ENCODE measurements around the gene LRMDA. TPM values are rescaled to one million over a fixed set of nuclear protein-coding genes. Genes with fewer than 3 reads are reported as not detected.

LRMDA gene
- total RNA-seq, 5 donors from 2014 or later (not counting 1 experiment from before 2014, with no cell fraction given): 0.30 to 1.2 TPM; not detected in 3

DNA sequence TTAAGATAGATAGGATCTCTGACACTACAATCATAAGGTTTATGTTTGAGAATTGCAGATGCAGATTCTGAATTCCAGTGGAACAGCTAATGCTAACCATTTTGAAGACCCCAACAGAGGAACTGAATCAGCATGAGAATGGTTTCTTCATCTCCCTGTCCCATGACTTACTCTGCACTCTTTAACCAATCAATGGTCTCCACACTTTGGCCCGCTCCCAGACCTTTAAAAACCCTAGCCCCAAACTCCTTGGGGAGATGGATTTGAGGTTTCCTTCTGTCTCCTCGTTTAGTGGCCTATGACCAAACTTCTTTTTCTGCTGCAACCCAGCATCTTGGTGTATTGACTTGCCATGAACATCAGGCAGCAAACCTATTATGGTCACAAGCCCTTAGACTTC lies 804.9 kb downstream of the LRMDA start:
- H3K9me3 ChIP-seq: no peaks in the 10 kb centered on the region
- DNase-seq (no peak), ATAC-seq (replicated peaks in 1 of 4) (no peak)
- H3K4me1 ChIP-seq (ENCODE audit: control insufficient read depth in 1 of 2, extremely low read depth in 1 of 2, insufficient read depth in 2 of 2, low read length in 2 of 2): peaks cover 0 to 4% of the 10 kb centered on the region in 2 experiments
- peaks cover 0 to 4% (median 0%) of the 10 kb centered on the region in 3 donors for H3K9me3 Mint-ChIP-seq
- no peaks in the 10 kb centered on the region for H3K36me3 ChIP-seq (ENCODE audit: control insufficient read depth in 2 of 2, extremely low read depth in 1 of 2, insufficient read depth in 1 of 2, low read length in 1 of 2)
- peaks cover 0 to 4% of the 10 kb centered on the region in 2 donors for H3K27me3 Mint-ChIP-seq
- no peaks in the 10 kb centered on the region for H3K4me1 Mint-ChIP-seq
- H3K27me3 ChIP-seq (replicated peaks in 1 of 2; ENCODE audit: control insufficient read depth in 2 of 2, extremely low read depth in 1 of 2, insufficient read depth in 2 of 2, low read length in 1 of 2): no peaks in the 10 kb centered on the region
- no peak overlapping the region for H3K4me3 Mint-ChIP-seq
- no peak overlapping the region for H3K4me3 ChIP-seq (ENCODE audit: control insufficient read depth in 1 of 2, extremely low read depth in 1 of 2, low read length in 1 of 2)
- POLR2A ChIA-PET: no interaction called here
- CTCF ChIA-PET: no interaction called here
- WGBS (ENCODE audit: insufficient coverage): no CpG with 5 or more reads among the region's 2 CpGs
- no peak overlapping the region for H3K27ac ChIP-seq (ENCODE audit: low read length)
- no peaks in the 10 kb centered on the region for H3K36me3 Mint-ChIP-seq
- no peak overlapping the region for H3K27ac Mint-ChIP-seq

DNA sequence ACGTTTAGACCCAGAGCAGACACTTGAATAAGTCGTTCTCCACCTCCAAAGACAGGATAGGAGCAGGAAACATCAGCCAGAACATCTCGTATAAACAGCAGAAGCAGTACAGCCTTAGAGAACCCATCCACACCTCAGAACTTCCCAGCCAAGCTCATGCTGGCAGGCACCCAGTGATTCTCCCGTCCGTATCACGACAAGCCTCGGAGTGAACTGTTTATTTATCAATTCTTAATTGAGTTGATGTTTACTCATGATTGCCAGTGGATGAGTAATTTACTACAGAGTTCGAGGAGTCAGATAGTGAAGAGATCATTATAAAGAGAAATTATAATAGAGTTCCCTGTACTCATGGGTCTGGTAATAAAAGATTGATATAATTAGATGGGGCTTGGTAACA lies 811.5 kb downstream of the LRMDA start:
- no peaks in the 10 kb centered on the region for H3K9me3 ChIP-seq
- WGBS (ENCODE audit: insufficient coverage): no CpG with 5 or more reads among the region's 8 CpGs
- Mint-ChIP-seq H3K4me1 (no peaks in the 10 kb centered on the region), H3K27ac (no peak overlapping the region), H3K9me3 (peaks cover 0 to 8% (median 0%) of the 10 kb centered on the region in 3 donors), H3K36me3 (no peaks in the 10 kb centered on the region), H3K4me3 (no peak overlapping the region), H3K27me3 (peaks cover 0 to 4% of the 10 kb centered on the region in 2 donors)
- CTCF ChIA-PET: no interaction called here
- POLR2A ChIA-PET: no interaction called here
- ATAC-seq (replicated peaks in 1 of 4) (no peak), DNase-seq (no peak)
- H3K36me3 ChIP-seq (ENCODE audit: control insufficient read depth in 2 of 2, extremely low read depth in 1 of 2, insufficient read depth in 1 of 2, low read length in 1 of 2): no peaks in the 10 kb centered on the region
- H3K27ac ChIP-seq (ENCODE audit: low read length): no peak overlapping the region
- H3K4me3 ChIP-seq (ENCODE audit: control insufficient read depth in 1 of 2, extremely low read depth in 1 of 2, low read length in 1 of 2): no peak overlapping the region
- H3K27me3 ChIP-seq (replicated peaks in 1 of 2; ENCODE audit: control insufficient read depth in 2 of 2, extremely low read depth in 1 of 2, insufficient read depth in 2 of 2, low read length in 1 of 2): no peaks in the 10 kb centered on the region
- H3K4me1 ChIP-seq (ENCODE audit: control insufficient read depth in 1 of 2, extremely low read depth in 1 of 2, insufficient read depth in 2 of 2, low read length in 2 of 2): no peaks in the 10 kb centered on the region

DNA sequence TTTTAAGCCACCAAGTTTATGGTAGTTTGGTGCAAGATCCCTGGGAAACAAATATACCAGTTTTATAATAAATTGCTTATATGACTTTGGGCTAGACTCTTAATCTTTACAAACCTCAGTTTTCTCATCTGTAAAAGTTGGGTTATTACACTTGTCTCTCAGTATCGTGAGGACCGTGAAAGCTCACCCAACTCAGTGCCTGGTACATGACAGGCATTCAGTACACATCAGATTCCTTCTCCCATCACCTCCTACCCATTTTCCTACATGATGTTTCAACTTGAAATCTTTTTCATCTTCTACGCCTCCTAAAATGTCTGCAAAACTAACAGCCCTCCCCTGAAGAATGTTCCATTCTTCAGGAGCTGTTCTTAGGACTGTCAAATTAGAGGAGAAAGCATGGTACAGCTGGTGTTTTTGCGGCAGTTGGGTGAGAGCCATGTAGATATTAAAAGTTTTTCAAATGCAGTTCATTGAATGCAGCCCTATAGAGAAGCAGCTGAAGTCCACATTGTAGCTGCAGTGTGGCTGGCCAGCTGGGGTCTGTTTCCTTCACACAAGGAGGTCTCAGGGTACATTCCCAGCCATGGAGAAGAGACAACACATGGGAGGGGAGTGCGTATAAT lies 812.8 kb downstream of the LRMDA start:
- ATAC-seq (replicated peaks in 1 of 4) (no peak), DNase-seq (no peak)
- H3K27ac Mint-ChIP-seq: no peak overlapping the region
- Histone ChIP-seq H3K27ac (ENCODE audit: low read length) (no peak overlapping the region), H3K9me3 (no peaks in the 10 kb centered on the region), H3K4me1 (ENCODE audit: control insufficient read depth in 1 of 2, extremely low read depth in 1 of 2, insufficient read depth in 2 of 2, low read length in 2 of 2) (no peaks in the 10 kb centered on the region), H3K4me3 (ENCODE audit: control insufficient read depth in 1 of 2, extremely low read depth in 1 of 2, low read length in 1 of 2) (no peak overlapping the region), H3K27me3 (replicated peaks in 1 of 2; ENCODE audit: control insufficient read depth in 2 of 2, extremely low read depth in 1 of 2, insufficient read depth in 2 of 2, low read length in 1 of 2) (no peaks in the 10 kb centered on the region), H3K36me3 (ENCODE audit: control insufficient read depth in 2 of 2, extremely low read depth in 1 of 2, insufficient read depth in 1 of 2, low read length in 1 of 2) (no peaks in the 10 kb centered on the region)
- WGBS (ENCODE audit: insufficient coverage): 93% methylated on average over 3 of the region's 5 CpGs
- no peaks in the 10 kb centered on the region for H3K36me3 Mint-ChIP-seq
- ChIA-PET CTCF (no interaction called here), POLR2A (no interaction called here)
- peaks cover 0 to 4% of the 10 kb centered on the region in 2 donors for H3K27me3 Mint-ChIP-seq
- H3K9me3 Mint-ChIP-seq: peaks cover 0 to 8% (median 0%) of the 10 kb centered on the region in 3 donors
- no peak overlapping the region for H3K4me3 Mint-ChIP-seq
- H3K4me1 Mint-ChIP-seq: no peaks in the 10 kb centered on the region

DNA sequence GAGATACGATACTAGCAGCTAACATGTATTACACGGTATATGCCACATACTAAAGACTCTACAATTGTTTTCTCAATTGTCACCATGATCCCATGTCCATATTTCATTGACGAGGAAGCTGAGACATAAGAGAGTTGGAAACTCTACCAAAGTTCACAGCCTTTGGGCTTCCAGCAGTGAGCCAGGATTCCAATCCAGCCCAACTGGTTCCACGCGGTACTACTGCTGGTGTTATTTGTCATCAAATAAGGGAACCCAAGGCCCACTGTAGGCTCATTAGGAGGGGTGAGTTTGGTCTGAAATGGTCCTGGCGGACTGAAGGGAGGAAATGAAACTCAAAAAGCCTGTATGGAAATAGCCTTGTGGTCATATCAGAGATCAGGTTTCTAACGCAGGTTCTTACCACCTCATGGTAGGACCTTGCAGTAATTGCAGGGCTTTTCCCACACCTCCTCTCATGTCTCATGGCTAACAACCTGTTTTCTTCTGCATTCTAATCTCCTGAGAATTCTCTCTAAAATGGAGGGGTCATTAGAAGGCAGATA lies 814.6 kb downstream of the LRMDA start:
- 96% methylated on average over 5 of the region's 7 CpGs for WGBS (ENCODE audit: insufficient coverage)
- Histone ChIP-seq H3K27ac (ENCODE audit: low read length) (no peak overlapping the region), H3K4me3 (ENCODE audit: control insufficient read depth in 1 of 2, extremely low read depth in 1 of 2, low read length in 1 of 2) (no peak overlapping the region), H3K4me1 (ENCODE audit: control insufficient read depth in 1 of 2, extremely low read depth in 1 of 2, insufficient read depth in 2 of 2, low read length in 2 of 2) (no peaks in the 10 kb centered on the region), H3K36me3 (ENCODE audit: control insufficient read depth in 2 of 2, extremely low read depth in 1 of 2, insufficient read depth in 1 of 2, low read length in 1 of 2) (no peaks in the 10 kb centered on the region), H3K9me3 (no peaks in the 10 kb centered on the region), H3K27me3 (replicated peaks in 1 of 2; ENCODE audit: control insufficient read depth in 2 of 2, extremely low read depth in 1 of 2, insufficient read depth in 2 of 2, low read length in 1 of 2) (no peaks in the 10 kb centered on the region)
- no peak overlapping the region for H3K27ac Mint-ChIP-seq
- no peaks in the 10 kb centered on the region for H3K36me3 Mint-ChIP-seq
- no peaks in the 10 kb centered on the region for H3K4me1 Mint-ChIP-seq
- H3K4me3 Mint-ChIP-seq: no peak overlapping the region
- no peaks in the 10 kb centered on the region for H3K27me3 Mint-ChIP-seq
- POLR2A ChIA-PET: no interaction called here
- ATAC-seq (replicated peaks in 1 of 4) (no peak), DNase-seq (no peak)
- H3K9me3 Mint-ChIP-seq: peaks cover 0 to 4% (median 0%) of the 10 kb centered on the region in 3 donors
- CTCF ChIA-PET: no interaction called here

DNA sequence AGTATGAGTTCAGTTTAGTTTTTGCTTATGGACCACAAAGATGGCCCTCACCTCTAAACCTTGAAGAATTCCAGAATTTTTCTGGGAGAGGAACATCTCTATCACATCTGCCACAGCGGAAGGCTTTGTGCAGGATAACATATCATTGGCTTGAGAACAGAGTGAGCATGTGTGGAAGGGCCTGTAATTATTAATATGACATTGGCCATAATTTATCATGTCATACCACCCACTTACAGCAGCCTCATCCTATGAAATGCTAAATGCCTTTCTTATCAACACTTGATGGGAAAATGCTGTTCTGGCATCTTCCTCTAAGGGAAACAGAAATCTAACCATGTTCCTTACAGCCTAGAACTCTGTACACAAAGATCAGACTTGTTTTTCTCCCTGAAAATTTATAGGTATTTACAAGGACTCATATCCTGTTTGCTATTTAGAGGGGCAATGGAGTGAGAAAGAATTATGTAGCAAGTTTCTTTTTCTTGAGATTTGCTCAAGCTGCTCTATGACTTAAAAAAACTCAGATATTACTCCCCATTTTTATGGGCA lies 817.3 kb downstream of the LRMDA start:
- H3K36me3 ChIP-seq (ENCODE audit: control insufficient read depth in 2 of 2, extremely low read depth in 1 of 2, insufficient read depth in 1 of 2, low read length in 1 of 2): no peaks in the 10 kb centered on the region
- Mint-ChIP-seq H3K36me3 (no peaks in the 10 kb centered on the region), H3K4me3 (no peak overlapping the region), H3K27me3 (no peaks in the 10 kb centered on the region), H3K27ac (no peak overlapping the region), H3K4me1 (no peaks in the 10 kb centered on the region), H3K9me3 (peaks cover 0 to 4% (median 0%) of the 10 kb centered on the region in 3 donors)
- WGBS (ENCODE audit: insufficient coverage): no CpG with 5 or more reads among the region's 1 CpG
- no peak for ATAC-seq (replicated peaks in 1 of 4)
- H3K4me3 ChIP-seq (ENCODE audit: control insufficient read depth in 1 of 2, extremely low read depth in 1 of 2, low read length in 1 of 2): no peak overlapping the region
- no peaks in the 10 kb centered on the region for H3K9me3 ChIP-seq
- no peaks in the 10 kb centered on the region for H3K27me3 ChIP-seq (replicated peaks in 1 of 2; ENCODE audit: control insufficient read depth in 2 of 2, extremely low read depth in 1 of 2, insufficient read depth in 2 of 2, low read length in 1 of 2)
- no peak overlapping the region for H3K27ac ChIP-seq (ENCODE audit: low read length)
- DNase-seq: no peak
- CTCF ChIA-PET: no interaction called here
- H3K4me1 ChIP-seq (ENCODE audit: control insufficient read depth in 1 of 2, extremely low read depth in 1 of 2, insufficient read depth in 2 of 2, low read length in 2 of 2): no peaks in the 10 kb centered on the region
- POLR2A ChIA-PET: no interaction called here

DNA sequence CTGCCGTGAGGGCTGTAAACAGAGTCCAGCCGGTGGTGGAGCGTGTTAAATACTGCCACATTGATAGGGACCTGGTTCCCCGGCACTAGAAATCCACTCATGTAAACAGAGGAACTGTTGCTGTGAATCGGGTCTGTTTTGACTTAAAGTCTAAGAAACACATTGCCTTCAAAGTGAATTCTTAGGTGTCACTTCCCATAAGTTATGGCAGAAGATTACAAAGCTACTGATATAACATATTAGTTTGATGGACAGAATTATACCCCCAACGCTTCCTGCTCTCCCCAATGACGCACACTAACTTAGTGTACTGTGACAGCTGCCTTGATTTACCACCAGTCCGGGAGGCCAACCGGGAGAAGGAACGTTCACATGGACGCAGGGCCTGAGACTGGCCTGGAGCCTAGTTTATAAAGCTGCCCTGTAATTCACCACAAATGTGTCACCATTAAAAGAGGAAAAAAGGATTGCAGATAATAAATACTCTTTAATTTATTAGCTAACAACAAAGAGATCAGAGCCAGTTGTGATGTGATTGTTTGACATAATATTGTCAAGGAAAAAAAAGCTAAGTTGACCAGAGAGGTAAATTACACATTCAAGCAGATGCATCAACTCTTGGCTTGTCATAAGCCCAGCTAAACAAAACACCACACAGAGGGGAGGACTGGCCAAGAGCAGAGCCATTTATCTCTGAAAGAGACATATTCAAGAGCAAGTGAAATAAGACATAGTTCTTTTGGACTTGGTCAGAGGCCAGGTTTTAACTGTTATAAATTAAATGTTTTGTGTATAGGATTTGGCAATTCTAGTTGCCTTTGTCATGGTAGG lies 820.6 kb downstream of the LRMDA start:
- no peak overlapping the region for H3K27ac ChIP-seq (ENCODE audit: low read length)
- H3K27ac Mint-ChIP-seq: no peak overlapping the region
- WGBS (ENCODE audit: insufficient coverage): 87% methylated on average over 6 of the region's 11 CpGs

More for the DNA sequence above, 820.6 kb downstream of the LRMDA start:
- no peaks in the 10 kb centered on the region for H3K36me3 Mint-ChIP-seq
- POLR2A ChIA-PET: interaction anchor here in 1 of 2 donors (0.6 to 1.0 kb wide), 2 partner anchors 12 to 726 kb away, joined by 7 to 17 read pairs; no protein-coding TSS in a partner anchor
- Histone ChIP-seq H3K36me3 (ENCODE audit: control insufficient read depth in 2 of 2, extremely low read depth in 1 of 2, insufficient read depth in 1 of 2, low read length in 1 of 2) (no peaks in the 10 kb centered on the region), H3K4me1 (ENCODE audit: control insufficient read depth in 1 of 2, extremely low read depth in 1 of 2, insufficient read depth in 2 of 2, low read length in 2 of 2) (no peaks in the 10 kb centered on the region), H3K27me3 (replicated peaks in 1 of 2; ENCODE audit: control insufficient read depth in 2 of 2, extremely low read depth in 1 of 2, insufficient read depth in 2 of 2, low read length in 1 of 2) (no peaks in the 10 kb centered on the region), H3K9me3 (no peaks in the 10 kb centered on the region), H3K4me3 (ENCODE audit: control insufficient read depth in 1 of 2, extremely low read depth in 1 of 2, low read length in 1 of 2) (no peak overlapping the region)
- DNase-seq (no peak), ATAC-seq (replicated peaks in 1 of 4) (no peak)
- H3K9me3 Mint-ChIP-seq: no peaks in the 10 kb centered on the region
- CTCF ChIA-PET: no interaction called here
- H3K27me3 Mint-ChIP-seq: no peaks in the 10 kb centered on the region
- no peak overlapping the region for H3K4me3 Mint-ChIP-seq
- H3K4me1 Mint-ChIP-seq: no peaks in the 10 kb centered on the region

Measured in T-cell (primary cell).